ENCODE results near the gene SLMAP.
A peak's percentile ranks its signal among the peaks of the same experiment; 100 is the strongest.

The SLMAP gene, protein sequence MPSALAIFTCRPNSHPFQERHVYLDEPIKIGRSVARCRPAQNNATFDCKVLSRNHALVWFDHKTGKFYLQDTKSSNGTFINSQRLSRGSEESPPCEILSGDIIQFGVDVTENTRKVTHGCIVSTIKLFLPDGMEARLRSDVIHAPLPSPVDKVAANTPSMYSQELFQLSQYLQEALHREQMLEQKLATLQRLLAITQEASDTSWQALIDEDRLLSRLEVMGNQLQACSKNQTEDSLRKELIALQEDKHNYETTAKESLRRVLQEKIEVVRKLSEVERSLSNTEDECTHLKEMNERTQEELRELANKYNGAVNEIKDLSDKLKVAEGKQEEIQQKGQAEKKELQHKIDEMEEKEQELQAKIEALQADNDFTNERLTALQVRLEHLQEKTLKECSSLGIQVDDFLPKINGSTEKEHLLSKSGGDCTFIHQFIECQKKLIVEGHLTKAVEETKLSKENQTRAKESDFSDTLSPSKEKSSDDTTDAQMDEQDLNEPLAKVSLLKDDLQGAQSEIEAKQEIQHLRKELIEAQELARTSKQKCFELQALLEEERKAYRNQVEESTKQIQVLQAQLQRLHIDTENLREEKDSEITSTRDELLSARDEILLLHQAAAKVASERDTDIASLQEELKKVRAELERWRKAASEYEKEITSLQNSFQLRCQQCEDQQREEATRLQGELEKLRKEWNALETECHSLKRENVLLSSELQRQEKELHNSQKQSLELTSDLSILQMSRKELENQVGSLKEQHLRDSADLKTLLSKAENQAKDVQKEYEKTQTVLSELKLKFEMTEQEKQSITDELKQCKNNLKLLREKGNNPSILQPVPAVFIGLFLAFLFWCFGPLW

DNA sequence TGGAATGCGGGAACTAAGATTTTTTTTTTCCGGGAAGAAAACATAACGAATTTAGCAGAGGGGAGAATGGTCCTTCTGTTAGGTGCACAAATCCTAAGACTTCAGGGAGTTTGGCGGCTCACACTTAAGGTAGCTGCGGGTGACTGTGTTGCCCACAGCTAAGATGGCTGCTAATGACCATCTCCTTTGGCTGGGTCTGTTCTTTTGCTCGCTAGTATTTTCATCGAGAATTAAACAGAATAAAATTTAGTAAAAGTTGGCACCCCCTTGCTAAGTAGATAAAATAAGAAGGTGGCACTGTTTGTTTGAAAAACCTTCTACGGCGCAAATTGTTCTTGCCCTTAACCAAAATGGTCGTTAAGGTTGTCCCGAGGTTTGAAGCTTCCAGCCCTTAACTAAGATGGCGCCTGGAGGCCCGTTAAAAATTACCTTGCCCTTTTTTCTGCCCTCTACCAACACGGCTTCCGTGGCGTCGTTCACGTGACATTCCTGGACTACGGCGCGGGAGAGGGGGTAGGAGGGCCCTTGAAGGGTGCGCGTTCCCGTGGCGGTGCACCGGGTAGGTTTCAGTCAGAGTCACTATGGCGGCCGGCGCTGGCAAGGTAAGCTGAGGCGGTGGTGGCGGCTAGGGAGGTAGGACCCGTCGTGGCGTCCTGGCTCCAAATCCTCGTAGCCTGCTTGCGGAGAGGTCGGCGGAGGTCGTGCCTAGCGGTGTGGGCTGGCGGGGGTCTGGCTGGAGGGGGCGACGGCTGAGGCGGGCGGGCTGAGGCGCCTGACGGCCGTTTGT is at the start of gene SLMAP:
Gene SLMAP (plus strand): TSS at position 569 of the 787 bp plus-strand sequence. CDS start 1,343 bp downstream, outside the sequence.
- peak; percentile 95 to 99 (median 98) for DNase-seq
- intact Hi-C loops (cut with DNase I), result loop anchor here (2.0 to 5.0 kb wide), 4 partner anchors 63 to 199 kb away; partner anchors contain the start of genes ARF4, DENND6A and PDE12

DNA sequence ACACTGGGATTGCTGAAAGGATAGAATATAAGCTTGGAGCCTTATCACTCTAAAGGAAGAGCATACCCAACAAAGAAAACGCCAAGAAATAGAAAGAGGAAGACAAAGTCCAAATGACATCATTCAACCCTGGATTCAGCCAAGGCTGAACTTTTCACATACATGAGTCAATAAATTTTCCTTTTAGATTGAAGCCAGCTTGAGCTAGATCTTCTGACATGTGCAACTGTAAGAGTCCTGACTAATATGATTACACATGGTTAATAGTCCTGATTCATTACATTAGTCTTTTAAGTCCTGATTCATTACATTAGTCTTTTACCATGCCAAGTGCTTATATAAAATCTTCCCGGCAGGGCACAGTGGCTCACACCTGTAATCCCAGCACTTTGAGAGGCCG is 49.6 kb upstream of the SLMAP start:
- no peak for DNase-seq
- intact Hi-C loops (cut with DNase I), result no loop called here

DNA sequence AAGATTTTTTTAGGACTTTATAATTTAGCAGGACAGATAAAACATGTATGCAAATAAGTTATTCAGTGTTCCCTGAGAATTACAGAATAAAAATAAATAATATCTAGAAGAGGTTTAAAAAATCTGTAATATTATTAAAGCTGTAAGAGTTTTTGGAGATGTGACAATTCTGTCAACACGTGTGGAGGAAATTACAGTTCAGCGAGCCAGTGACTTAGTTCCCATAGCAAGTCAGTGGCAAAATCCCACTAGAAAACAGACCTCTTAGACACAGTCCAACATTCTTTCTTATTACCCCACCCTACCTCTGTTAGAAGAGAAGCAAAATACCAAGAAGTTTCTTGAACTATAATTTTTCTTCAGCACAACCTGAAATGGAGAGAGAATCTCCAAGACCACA is 47.1 kb upstream of the SLMAP start:
- no peak for DNase-seq
- intact Hi-C loops (cut with DNase I), result no loop called here

DNA sequence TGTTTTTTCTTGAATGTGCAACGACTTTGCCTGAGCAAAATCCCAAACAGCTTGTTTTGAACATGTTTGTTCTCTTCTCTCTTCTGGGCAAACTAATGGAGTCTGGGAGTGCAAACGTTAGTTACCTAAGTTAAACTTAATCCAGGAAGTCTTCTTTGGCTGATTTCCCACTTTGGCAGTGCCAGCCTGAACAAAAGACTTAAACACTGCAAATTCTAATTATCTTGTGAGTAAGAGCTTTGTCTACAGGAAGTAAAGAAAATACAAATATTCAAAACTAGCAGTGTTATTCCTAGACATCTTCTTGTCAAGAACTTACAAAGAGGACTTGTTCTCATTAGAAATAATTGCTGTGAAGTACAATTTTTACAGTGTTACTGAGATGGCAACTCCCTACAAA is 46.5 kb upstream of the SLMAP start:
- no peak for DNase-seq
- intact Hi-C loops (cut with DNase I), result no loop called here

DNA sequence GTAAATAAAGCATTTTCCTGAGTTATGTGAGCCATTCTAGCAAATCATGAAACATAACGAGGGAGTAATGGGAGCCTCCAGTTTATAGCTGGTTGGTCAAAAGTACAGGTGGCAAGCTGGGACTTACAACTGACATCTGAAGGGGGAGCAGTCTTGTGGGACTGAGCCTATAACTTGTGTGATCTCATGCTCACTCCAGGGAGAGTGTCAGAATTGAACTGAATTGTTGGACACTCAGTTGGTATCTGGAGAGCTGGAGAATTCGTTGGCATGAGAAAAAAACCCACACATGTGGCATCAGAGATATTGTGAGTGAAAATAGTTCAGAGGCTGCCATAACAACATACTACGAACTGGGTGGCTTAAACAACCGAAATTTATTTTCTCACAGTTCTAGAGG is 40.4 kb upstream of the SLMAP start:
- no peak for DNase-seq
- intact Hi-C loops (cut with DNase I), result no loop called here

DNA sequence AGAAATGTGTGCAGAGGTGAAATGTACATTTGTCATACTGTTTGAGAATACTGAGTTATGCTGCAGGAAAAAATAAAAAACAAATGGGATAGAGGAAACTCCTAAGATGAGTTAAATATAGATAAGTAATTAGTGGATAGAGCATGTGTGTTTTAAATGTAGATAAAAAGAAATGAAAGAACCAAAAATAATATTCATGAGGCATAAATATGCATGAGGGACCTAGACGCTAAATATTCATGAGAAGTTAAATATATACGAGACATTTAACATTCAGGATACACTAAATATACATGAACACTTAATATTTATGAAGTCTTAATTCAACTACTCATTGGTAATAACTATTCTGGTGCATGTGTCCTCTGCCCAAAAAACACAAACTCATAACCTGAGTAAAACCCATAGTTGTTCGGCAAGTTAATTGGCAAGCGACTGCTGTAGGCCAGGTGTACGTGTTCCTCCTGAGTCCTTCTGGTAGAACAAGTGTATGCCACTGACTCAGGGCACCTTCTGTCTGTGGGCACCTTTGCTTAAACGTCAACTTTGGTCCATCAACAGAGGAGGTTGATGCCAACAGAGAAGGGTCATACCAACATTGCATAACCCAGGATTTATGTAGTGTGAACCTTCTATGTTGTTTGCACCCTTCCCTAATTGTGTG is 38.8 kb upstream of the SLMAP start:
- DNase-seq, result no peak
- intact Hi-C loops (cut with DNase I), result no loop called here

DNA sequence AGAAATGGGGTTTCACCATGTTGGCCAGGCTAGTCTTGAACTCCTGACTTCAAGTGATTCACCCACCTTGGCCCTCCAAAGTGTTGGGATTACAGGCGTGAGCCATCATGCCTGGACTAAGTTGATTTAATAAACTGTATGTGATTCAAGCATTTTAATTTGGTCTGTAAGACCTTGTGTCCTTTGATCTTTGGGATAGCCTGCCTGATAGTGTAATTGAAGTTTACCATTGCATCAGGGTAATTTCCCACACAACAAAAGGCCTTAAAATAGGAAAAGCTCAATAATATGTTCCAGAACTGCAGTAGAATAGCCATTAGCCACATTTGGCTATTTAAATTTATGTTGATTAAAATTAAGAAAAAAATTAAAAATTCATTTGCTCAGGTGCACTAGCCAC is 38.0 kb upstream of the SLMAP start:
- intact Hi-C loops (cut with DNase I), result no loop called here
- no peak for DNase-seq

DNA sequence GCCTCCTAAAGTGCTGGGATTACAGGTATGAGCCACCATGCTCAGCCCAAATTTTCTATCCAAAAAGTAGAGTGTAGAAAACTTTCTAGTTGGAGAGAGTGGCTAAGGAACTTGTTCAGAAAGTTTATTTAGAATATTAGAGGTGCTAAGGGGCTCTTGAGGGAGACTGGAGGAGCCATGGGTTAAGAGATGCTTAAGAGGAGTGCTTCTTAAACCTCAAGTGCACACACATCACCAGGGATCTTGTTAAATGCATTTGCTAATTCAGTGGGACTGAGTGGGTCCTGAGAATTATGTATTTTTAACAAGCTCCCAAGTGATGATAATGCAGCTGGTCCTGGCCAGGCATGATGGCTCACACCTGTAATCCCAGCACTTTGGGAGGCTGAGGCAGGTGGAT is 29.7 kb upstream of the SLMAP start:
- DNase-seq, result no peak
- intact Hi-C loops (cut with DNase I), result no loop called here

DNA sequence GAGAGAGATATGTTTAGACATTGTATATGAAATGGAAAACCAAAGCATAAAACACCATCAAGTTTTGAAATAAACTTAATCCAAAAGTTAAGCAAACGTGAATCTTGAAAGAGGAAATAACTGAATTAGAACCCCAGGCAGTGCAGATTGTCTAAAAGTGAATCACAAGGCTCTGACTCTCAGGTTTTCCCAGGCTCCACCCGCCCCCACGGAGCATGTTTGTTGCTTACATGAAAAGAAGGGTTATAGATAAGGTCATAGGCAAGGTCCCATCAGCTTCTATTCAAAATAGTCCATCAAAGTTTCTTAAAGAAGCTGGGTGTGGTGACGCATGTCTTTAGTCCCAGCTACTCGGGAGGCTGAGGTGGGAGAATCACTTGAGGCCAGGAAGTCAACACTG is 29.0 kb upstream of the SLMAP start:
- intact Hi-C loops (cut with DNase I), result no loop called here

DNA sequence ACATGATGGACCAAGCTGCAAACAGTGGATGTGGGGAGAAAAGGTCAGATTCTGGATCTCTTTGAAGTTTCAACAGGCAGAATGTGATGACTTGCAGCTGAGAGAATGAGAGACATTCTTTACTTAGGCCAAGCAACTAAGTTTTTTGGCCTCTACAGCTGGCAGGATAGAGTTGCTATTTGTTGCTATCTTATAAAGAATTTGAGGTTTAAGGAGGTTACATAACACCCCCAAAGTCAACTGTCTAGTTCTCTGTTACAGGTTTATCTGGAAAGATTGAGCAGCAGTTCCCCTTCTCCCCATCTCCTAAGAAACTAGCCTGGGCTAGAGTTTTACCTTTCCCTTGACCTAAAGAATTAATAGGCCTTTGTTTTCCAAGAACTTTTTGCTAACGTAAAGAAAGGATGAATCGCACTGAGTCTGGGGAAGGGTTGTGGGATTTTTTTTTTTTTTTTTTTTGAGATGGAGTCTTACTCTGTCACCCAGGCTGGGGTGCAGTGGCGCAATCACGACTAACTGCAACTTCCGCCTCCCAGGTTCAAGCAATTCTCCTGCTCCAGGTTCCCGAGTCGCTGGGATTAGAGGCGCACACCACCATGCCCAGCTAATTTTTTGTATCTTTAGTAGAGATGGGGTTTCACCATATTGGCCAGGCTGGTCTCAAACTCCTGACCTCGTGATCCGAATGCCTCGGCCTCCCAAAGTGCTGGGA is 26.6 kb upstream of the SLMAP start:
- intact Hi-C loops (cut with DNase I), result no loop called here
- DNase-seq, result no peak

More for the DNA sequence above, 29.0 kb upstream of the SLMAP start:
- DNase-seq, result no peak

DNA sequence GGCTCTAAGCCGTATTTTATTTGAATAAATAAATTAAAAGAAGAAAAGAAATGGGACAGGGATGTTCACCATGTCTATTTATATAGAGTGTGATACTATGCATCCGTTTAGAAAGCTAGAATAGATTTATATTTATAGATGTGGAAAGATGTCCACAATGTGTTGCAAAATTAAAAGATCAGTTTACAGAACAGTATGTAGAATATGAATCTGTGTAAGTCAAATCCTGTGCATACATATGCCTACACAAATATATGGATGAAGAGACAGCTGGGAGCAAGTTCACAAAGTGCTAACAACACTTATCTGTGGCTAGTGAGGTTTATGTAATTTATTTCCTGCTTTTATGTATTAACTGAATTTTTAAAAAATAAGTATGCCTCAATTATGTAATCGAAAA is 25.4 kb upstream of the SLMAP start:
- DNase-seq, result no peak
- intact Hi-C loops (cut with DNase I), result no loop called here

DNA sequence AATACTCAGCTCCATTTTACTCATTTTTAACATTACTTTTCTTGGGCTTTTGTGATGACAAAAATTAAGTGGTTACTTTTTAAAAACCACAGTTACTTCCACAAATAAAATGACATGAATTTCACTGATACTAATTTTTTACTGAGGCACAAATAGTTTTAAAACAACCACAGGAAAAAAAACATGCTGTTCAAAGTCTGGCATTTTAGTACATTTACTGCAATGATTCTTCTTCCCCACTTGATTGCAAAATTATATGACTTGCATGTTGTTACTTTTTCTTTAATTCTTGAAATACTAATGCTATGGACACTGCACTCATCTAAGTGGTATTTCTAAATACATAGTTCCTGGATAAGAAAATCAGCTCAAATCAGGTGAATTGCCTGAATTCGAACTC is 24.8 kb upstream of the SLMAP start:
- intact Hi-C loops (cut with DNase I), result no loop called here
- DNase-seq, result no peak

DNA sequence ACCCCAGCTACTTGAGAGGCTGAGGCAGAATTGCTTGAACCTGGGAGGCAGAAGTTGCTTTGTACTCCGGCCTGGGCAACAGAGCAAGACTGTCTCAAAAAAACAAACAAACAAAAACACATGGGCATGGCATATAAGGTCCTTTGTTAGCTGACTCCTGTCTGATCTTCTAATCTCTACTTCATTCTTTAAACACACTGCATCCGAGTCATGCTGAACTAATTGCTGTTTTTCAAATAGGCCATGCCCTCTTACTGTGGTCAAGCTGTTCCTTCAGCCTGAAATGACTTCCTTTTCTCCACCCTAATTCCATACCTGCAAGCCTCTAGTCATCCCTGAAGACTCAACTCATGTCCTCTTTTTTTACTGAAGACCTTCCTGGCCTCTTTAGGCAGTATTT is 22.3 kb upstream of the SLMAP start:
- no peak for DNase-seq
- intact Hi-C loops (cut with DNase I), result no loop called here

DNA sequence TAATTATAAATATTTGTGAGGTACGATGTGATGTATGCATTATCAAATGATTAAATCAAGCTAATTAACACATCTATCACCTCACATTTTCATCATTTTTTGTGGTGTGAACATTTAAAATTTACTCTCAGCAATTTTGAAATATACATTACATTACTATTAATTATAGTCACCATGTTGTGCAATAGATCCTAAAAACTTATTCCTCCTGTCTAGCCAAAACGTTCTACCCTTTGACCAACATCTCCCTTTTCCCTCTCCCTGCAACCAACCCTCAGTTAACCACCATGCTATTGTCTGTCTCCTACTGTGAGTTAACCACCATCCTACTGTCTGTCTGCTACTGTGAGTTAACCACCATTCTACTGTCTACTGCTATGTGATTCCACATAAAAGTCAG is 20.7 kb upstream of the SLMAP start:
- intact Hi-C loops (cut with DNase I), result no loop called here
- no peak for DNase-seq

DNA sequence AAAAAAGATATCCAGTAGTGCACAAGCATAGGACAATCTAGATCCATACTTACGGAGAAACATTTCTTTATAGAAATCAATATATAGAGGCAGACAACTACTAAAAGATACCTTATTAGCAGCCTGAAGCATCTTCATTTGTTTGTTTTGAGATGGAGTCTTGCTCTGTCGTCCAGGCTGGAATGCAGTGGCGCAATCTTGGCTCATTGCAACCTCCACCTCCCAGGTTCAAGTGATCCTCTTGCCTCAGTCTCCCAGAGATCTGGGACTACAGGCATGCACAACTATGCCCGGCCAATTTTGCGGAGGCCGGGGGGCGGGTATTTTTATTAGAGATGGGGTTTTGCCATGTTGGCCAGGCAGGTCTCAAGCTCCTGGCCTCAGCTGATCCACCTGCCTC is 18.3 kb upstream of the SLMAP start:
- intact Hi-C loops (cut with DNase I), result no loop called here
- no peak for DNase-seq

DNA sequence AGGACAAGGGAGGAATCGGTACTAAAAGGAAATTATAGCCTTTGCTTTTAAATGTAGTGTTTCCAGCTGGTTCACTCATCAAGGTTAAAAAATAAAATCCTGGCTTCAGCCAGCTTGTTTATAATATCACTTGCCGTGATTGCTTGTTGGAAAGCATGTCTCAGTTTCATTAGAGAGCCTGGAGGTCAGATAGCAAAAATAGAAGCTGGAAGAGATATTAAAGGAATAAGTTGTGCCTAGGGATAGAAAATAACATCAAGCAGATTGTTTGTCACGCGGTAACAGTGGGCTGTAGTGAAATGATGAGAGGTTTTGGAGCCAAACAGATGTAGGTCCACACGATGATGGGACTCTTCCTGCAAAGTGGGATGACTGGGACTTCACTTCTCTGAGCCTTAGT is 17.7 kb upstream of the SLMAP start:
- DNase-seq, result no peak
- intact Hi-C loops (cut with DNase I), result no loop called here

DNA sequence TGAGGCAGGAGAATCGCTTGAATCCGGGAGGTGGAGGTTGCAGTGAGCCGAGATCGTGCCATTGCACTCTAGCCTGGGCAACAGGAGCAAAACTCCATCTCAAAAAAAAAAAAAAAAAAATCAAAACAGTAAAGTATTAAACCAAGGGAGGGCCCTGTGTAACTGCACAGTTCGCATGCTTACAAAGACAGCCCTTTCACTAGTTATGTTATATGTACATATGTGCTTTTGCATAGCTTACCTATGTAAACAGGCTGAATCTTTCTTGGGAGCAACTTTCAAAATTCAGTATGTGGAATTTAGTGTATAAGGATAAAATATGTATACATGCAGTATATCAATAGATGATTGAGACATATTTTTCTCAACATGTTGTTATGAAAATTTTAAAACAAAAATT is 16.1 kb upstream of the SLMAP start:
- DNase-seq, result no peak
- intact Hi-C loops (cut with DNase I), result no loop called here

DNA sequence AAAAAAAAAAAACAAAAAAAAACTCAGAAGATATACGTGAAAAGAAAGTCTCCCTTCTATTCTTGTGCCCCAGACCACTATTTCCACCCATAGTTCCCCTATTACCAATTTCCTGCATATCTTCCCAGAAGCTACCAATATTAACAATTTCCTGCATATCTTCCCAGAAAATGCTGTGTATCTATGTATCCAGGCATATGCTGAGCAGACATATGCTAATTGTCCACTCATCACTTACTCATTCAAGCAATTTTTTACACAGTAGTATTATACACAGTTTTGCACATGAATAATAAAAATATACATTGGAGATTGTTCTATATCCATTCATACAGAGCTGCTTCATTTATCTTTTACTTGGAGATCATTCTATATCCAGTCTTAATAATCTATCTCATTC is 12.6 kb upstream of the SLMAP start:
- intact Hi-C loops (cut with DNase I), result no loop called here
- no peak for DNase-seq

DNA sequence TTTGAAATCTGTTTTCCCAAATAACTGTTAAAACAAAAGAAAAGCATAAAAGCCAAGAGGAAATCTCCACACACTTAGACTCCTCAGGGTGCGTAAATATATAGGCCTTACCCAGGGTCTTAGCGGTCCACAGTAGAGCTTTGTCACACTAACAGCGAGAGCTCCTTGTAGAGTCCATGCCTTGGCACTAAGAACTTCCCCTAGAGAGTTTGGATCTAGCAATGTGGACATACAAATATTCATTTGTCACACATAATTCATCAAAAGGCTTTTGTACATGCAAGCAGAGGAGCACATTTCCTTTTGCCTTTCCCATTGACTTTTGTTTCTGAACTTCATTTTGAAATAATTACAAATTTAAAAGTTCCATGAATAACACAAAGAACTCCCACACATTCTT is 11.0 kb upstream of the SLMAP start:
- intact Hi-C loops (cut with DNase I), result no loop called here
- no peak for DNase-seq
